Measurements from ENCODE around the gene FAXC. TPM values are rescaled to one million over a fixed set of nuclear protein-coding genes. Genes with fewer than 3 reads are reported as not detected.

Gene FAXC
- total RNA-seq, 3 donors from 2014 or later = 1.0 to 25.8 (median 2.0) TPM

DNA sequence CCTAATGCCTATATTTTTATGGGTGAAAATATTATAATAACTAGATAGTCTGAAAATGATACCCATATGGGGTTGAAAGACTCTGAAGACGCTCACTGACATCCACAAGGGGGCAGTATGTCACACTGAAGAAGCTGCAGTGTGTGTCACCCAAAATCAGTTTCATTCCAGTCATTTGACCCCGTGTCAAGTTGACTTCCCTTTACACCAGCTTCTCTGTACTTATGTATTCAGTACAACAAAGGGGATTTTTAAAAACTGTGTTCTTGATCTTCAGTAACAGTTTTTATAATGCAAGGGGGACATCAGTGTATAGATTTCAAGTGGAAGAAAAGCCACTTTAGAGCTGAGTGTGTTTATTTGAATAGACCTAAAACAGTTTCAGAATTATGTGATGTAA lies 19.3 kb downstream of the FAXC start:
- peak; percentile 79 for ATAC-seq
- intact Hi-C loops (cut with DNase I, micrococcal nuclease) = no loop called here

DNA sequence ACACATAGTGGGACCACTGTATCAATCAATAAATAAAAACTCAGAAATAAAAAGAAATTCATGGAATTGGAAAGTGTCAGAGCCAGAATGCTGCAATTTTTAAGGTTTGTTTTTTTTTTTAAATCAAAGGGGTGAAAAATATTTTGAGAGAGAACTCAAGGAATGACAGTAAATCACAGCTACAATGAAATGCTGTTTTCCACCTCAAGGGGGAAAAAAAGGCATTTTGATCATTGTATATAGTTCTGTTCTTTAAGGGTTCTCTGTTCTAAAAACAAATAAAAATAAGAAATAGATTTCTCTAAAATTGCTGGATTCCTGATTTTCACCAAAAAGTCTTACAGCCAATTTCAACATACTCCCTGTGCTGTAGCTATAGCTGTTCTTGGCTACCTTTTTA lies 24.5 kb downstream of the FAXC start:
- no peaks in the 10 kb centered on the region for H3K9me3 ChIP-seq
- ATAC-seq (no peak), DNase-seq (no peak)
- H3K36me3 ChIP-seq (ENCODE audit: low read depth) = no peaks in the 10 kb centered on the region
- intact Hi-C loops (cut with DNase I, micrococcal nuclease) = no loop called here
- no peak overlapping the region for H3K4me3 ChIP-seq
- TF ChIP-seq, protein P1, sequence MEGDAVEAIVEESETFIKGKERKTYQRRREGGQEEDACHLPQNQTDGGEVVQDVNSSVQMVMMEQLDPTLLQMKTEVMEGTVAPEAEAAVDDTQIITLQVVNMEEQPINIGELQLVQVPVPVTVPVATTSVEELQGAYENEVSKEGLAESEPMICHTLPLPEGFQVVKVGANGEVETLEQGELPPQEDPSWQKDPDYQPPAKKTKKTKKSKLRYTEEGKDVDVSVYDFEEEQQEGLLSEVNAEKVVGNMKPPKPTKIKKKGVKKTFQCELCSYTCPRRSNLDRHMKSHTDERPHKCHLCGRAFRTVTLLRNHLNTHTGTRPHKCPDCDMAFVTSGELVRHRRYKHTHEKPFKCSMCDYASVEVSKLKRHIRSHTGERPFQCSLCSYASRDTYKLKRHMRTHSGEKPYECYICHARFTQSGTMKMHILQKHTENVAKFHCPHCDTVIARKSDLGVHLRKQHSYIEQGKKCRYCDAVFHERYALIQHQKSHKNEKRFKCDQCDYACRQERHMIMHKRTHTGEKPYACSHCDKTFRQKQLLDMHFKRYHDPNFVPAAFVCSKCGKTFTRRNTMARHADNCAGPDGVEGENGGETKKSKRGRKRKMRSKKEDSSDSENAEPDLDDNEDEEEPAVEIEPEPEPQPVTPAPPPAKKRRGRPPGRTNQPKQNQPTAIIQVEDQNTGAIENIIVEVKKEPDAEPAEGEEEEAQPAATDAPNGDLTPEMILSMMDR (IDR thresholded peaks at IDR 0.05) = no peak
- H3K4me1 ChIP-seq (ENCODE audit: low read depth) = no peaks in the 10 kb centered on the region

More for the DNA sequence above, 19.3 kb downstream of the FAXC start:
- H3K36me3 ChIP-seq (ENCODE audit: low read depth) = no peaks in the 10 kb centered on the region
- H3K4me3 ChIP-seq = no peak overlapping the region
- H3K9me3 ChIP-seq = no peaks in the 10 kb centered on the region
- TF ChIP-seq, protein P1 (IDR thresholded peaks at IDR 0.05) = peak; percentile 46
- DNase-seq = peak in 1 of 3 donors; percentile 73
- no peaks in the 10 kb centered on the region for H3K4me1 ChIP-seq (ENCODE audit: low read depth)

DNA sequence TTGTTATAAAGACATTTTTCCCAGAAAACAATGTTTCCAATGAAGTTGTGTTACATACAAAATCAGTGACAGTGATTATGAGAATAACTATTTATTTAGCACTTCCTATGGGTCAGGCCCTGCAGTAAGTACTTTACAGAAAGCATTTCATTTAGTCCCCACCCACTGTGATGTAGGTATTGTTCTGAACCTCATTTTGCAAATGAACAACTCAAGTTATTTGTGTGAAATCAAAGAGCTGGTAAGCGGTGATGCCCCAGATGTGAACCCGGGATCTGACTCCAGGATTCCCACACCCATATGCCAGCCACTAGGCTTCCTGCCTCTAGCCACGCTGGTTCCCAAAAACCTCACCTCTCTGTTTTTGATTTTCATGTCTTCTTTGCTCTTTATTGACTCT lies 30.9 kb downstream of the FAXC start:
- Histone ChIP-seq H3K9me3 (no peaks in the 10 kb centered on the region), H3K4me3 (no peak overlapping the region), H3K4me1 (ENCODE audit: low read depth) (no peaks in the 10 kb centered on the region), H3K36me3 (ENCODE audit: low read depth) (no peaks in the 10 kb centered on the region)
- intact Hi-C loops (cut with DNase I, micrococcal nuclease) = no loop called here
- ATAC-seq (no peak), DNase-seq (no peak)
- TF ChIP-seq, protein P1 (IDR thresholded peaks at IDR 0.05) = no peak

DNA sequence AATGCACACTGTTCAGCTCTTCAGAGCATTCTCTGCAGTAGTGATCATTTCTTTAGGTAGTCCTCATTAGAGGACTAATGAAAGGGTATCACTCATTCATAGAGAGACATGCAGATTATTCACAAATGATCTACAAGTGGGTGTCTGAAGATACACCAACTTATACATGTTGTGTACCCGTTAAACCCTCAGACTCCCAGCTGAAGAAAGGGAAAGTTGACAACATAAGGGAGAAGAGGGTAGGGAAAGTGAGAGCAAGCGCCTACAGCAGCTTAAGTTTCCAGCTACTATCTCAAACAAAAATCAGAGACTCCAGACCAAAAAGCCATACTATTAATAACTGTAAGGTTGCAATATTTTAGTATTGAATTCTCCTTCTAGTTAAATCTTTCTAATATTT lies 37.1 kb downstream of the FAXC start:
- Histone ChIP-seq H3K36me3 (ENCODE audit: low read depth) (no peaks in the 10 kb centered on the region), H3K4me1 (ENCODE audit: low read depth) (no peaks in the 10 kb centered on the region), H3K9me3 (no peaks in the 10 kb centered on the region), H3K4me3 (no peak overlapping the region)
- DNase-seq (no peak), ATAC-seq (no peak)
- TF ChIP-seq, protein P1 (IDR thresholded peaks at IDR 0.05) = no peak
- intact Hi-C loops (cut with DNase I, micrococcal nuclease) = no loop called here

DNA sequence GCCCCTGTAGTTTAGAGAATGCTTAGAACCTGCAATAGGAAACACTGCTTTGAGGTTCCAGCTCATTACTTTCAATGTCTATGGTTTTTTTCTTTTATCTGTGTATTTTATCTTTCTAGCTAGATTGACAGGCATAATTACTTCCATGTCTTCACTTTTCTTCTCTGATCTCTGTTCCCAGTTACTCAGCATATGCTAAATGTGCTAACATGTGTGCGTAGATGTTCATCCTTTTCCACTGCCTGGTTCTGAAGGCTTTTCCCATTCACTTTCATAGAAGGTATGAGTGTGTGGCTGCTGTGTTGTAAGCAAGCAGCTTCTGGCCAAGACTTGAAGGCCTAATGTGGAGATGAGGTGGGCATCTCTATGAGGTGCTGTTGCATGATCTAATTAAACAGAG lies 38.9 kb downstream of the FAXC start:
- Histone ChIP-seq H3K9me3 (no peaks in the 10 kb centered on the region), H3K4me1 (ENCODE audit: low read depth) (no peaks in the 10 kb centered on the region), H3K4me3 (no peak overlapping the region), H3K36me3 (ENCODE audit: low read depth) (no peaks in the 10 kb centered on the region)
- TF ChIP-seq, protein P1 (IDR thresholded peaks at IDR 0.05) = no peak
- DNase-seq (no peak), ATAC-seq (no peak)
- intact Hi-C loops (cut with DNase I, micrococcal nuclease) = no loop called here

DNA sequence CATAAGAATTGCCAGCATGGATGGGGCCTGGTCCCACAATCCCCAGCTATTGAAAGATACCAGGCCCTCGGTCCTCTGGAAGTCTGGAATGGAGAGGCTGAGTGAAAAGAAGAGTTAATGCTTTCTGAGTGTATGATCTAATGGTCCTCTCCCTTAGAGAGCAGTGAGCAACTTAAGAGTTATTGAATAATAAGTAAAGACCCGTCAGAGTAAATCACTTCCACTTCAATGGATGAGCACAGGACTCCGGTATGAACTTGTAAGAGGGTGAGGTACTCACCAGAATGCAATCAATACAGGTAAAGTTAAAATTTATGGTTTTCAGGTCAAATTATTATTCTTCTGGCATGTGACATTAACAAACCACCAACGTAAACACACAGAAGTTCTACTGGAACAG lies 39.9 kb downstream of the FAXC start:
- H3K36me3 ChIP-seq (ENCODE audit: low read depth) = no peaks in the 10 kb centered on the region
- H3K4me1 ChIP-seq (ENCODE audit: low read depth) = no peaks in the 10 kb centered on the region
- TF ChIP-seq, protein P1 (IDR thresholded peaks at IDR 0.05) = no peak
- intact Hi-C loops (cut with DNase I, micrococcal nuclease) = no loop called here
- no peak overlapping the region for H3K4me3 ChIP-seq
- DNase-seq (no peak), ATAC-seq (no peak)
- H3K9me3 ChIP-seq = no peaks in the 10 kb centered on the region

All from mucosa of descending colon (tissue), 3 donors.